SK-N-MC (cell line): ENCODE results near the gene PEAK1.

Experiments used
- EZH2 ChIP-seq: fragments of 200-600 bp; sonication (generic); IDR thresholded peaks from one replicate; pipeline ENCODE4 v1.6.1; 2017; ENCODE audit warnings: antibody characterized with exemption
- FOXP2 ChIP-seq: optimal IDR thresholded peaks from 2 replicates; pipeline ENCODE3; 2011; ENCODE audit warnings: mild to moderate bottlenecking, moderate library complexity; ENCODE audit not compliant: insufficient read depth; ENCODE audit errors: extremely low read length, control extremely low read depth
- POLR2AphosphoS5 ChIP-seq: IDR thresholded peaks from 2 replicates; pipeline ENCODE4 v1.6.1; 2012; ENCODE audit warnings: mild to moderate bottlenecking, low read depth, low read length, borderline replicate concordance

DNA sequence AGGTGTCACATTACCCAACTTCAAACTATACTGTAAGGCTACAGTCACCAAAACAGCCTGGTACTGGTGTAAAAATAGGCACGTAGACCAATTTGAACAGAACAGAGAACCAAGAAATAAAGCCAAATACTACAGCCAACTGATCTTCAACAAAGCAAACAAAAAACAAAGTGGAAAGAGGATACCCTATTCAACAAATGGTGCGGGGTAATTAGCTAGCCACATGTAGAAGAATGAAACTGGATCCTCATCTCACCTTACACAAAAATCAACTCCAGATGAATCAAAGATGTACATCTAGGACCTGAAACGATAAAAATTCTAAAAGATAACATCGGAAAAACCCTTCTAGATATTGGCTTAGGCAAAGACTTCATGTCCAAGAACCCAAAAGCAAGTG, 13.1 kb downstream of the PEAK1 start:
- TF ChIP-seq POLR2AphosphoS5 (no peak), EZH2 (no peak), FOXP2 (no peak)
